GM21528 (cell line): ENCODE results near the gene PNPLA5.

Source experiments
- ATAC-seq: cut with Tn5 transposase; IDR thresholded peaks from one replicate; pipeline ENCODE4 v1.9.1; 2021; ENCODE audit warnings: mild to moderate bottlenecking, moderate library complexity; ENCODE audit not compliant: unreplicated experiment, low FRiP score

Gene PNPLA5

GRCh38 chr22:43843783-43844530 is 47.9 kb downstream of the PNPLA5 start:
- ATAC-seq = no peak

- no peak for ATAC-seq
Observed at GRCh38 chr22:43841742-43842141, 50.1 kb downstream of the PNPLA5 start.

- no peak for ATAC-seq
Observed at GRCh38 chr22:43840851-43841250, 51.0 kb downstream of the PNPLA5 start.

GRCh38 chr22:43840431-43840830 is 51.4 kb downstream of the PNPLA5 start:
- no peak for ATAC-seq

DNA sequence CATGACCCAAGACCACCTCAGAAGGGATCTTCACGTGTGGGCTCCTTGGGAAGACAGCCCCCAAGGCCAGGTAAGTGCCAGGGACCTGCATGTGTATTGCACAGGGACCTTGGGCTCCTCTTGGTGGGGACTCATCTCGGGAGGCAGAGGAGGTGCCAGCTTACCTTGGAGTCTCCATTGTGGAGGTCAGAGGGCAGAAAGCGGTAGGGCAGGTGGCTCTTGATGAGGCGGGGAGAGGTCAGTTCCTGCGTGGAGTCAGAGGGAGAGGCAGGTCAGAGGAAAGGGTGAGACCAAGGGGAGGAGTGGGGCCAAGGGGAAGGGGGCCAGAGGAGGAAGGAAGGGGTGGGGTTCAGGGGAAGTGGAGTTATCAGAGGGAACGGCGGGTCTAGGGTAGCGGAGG is 52.0 kb downstream of the PNPLA5 start:
- no peak for ATAC-seq

GRCh38 chr22:43838571-43839307 is 53.1 kb downstream of the PNPLA5 start:
- ATAC-seq = no peak

DNA sequence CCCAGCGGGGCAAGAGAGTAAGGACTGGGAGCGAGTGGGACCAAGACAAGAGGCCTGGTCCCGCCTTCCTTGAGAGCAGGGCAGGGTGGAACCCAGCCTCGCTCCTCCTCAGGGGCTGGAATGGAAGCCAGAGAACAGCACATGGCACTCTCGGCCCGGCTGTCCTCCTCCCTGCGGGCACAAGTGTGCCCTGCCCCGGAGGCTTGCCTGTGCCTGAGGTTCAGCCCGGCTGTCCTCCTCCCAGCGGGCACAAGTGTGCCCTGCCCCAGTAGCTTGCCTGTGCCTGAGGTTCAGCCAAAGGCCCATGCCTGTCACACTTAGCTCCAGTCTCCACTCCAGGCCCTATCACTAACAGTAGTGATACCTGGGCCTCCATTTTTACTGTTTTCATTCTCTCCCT is 53.7 kb downstream of the PNPLA5 start:
- no peak for ATAC-seq

DNA sequence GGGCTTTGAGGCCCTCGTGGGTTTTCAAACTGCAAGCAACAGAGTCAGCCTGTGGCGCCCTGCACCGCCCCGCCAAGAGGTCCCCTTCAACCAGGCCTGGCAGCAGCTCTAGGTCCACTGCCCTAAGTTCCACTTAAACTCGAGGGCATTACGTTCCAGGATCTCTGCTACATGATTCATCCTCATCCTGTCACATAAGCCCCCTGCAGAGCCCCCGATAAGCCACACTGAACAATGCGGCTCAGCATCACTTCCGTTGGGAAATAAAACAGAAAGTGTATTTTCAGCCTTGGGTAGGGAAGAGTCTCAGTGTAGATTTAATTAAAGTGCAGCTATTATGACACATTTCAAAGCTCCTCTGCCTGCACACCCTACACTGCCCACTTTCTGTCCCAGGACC is 54.1 kb downstream of the PNPLA5 start:
- no peak for ATAC-seq

- no peak for ATAC-seq
Observed at GRCh38 chr22:43835736-43836135, 56.1 kb downstream of the PNPLA5 start.

DNA sequence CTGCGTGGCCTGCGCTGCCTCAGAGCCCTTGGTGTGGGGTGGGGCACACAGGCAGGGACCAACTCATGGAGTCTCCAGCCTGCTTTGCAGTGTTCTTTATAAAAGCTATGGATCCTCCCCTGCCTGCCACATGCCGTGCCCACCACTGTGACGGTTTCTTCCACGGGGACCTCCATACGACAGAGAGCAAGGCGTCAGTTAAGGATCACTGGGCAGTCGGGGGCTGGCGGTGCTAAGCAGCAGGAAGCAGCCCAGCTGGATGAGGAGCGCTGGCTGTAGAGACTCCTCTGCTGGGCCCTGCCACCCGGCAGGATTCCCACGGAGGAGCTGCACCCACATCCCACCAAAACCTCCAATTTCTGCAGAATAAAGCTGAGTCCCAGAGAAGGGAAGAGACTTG is 56.6 kb downstream of the PNPLA5 start:
- ATAC-seq = no peak

DNA sequence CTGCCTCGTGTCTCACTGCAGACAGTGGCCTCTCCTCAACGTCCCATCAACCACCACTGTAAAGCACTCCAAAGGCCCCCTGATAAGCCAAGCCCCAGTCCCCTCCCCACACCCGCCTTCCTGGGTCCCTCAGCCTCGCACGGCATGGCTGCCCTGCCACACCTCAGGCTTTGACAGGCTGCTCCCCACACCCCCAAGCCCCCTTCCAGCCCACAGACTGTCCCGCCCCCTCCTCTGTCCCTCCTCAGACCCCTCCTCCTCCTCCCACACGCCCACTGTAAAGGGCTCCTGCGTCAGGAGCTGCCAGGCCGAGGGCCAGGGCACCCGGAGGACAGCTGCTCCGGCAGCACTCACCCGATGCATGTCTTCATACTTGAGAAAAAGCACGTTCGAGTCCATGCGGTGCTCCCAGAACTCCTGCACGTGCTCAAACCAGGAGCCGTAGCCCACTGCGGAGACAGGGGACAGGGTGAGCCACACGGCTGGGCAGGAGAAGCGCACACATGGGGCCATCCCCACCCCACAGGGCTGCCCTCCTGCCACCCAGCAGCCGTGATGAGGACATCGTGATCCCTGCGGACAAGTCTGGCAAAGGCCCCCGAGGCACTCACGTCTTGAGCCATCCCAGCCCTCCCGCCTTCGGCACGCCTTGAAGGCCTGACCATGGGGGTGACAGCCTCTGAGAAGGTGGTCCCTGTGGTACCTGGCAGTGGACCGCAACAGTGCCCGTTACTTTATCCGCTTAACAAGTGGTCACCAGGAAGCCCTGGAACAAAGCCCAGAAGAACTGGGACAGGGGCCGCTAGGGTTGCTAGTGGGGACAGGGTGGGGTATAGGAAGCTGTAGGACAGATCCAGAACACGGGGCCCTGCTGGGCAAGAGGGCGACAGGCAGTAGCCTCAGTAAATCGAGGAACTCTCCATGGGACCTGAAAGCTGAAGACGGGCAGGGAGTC is 58.2 kb downstream of the PNPLA5 start:
- no peak for ATAC-seq

GRCh38 chr22:43832393-43833265 is 59.2 kb downstream of the PNPLA5 start:
- ATAC-seq = no peak

DNA sequence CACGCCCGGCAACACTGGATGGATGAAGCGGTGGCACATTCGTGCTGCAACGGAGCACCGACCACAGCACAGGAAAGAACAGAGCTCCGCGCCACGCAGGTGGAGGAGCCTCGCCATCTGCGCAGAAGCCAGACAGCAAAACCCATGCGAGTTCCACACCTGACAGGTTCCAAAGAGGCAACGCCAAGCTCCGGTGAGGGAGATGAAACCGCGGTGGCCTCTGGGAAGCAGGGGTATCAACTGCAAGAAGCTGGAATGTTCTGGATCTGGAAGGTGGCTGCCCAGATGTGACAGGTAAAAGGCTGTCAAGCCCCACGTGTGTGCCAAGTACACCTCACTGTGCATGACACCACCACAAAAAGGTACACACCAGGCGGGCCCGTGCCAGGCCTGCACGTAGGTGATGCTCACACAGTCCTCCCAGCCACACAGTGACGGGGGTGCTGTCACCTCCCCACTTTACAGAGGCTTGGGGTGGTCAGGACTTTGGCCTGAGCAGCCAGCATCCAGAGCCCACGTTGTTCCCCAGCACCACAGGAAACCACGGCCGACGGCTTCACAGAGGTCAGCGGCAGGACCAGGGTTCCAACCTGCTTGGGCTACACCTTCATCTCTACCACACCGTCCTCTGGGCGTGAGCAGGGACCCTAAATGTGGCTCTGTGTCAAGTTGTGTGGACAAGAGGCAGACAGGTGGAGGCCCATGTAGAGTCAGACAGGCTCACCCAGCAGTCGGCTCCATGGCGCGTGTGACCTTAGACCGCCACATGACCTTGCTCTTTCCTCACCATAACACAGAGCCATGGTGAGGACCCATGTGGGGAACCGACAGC is 60.0 kb downstream of the PNPLA5 start:
- no peak for ATAC-seq

GRCh38 chr22:43830931-43831560 is 60.8 kb downstream of the PNPLA5 start:
- ATAC-seq = no peak

- no peak for ATAC-seq
Observed at GRCh38 chr22:43829904-43830851, 61.6 kb downstream of the PNPLA5 start.
